ENCODE measurements around the gene NRBF2.

The NRBF2 gene

DNA sequence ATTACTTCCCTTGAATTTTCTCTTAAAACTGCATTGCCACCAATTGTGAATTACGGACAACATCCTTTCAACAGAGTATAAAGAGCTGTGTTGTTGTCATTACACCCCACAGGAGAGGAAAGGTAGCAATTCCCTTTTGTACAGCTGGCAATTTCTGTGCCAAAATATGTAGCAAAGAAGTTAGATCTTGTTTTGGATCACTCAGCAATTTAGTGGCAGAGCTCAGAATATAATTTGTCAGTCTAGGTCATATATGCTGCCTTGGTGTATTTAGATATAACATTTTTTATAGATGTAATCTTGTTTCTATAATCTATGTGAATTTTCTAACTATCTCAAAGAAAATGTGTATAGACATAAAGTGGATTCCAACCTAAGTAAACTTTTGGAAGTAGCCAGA lies 38.8 kb downstream of the NRBF2 start:
- TF ChIP-seq, protein P1, sequence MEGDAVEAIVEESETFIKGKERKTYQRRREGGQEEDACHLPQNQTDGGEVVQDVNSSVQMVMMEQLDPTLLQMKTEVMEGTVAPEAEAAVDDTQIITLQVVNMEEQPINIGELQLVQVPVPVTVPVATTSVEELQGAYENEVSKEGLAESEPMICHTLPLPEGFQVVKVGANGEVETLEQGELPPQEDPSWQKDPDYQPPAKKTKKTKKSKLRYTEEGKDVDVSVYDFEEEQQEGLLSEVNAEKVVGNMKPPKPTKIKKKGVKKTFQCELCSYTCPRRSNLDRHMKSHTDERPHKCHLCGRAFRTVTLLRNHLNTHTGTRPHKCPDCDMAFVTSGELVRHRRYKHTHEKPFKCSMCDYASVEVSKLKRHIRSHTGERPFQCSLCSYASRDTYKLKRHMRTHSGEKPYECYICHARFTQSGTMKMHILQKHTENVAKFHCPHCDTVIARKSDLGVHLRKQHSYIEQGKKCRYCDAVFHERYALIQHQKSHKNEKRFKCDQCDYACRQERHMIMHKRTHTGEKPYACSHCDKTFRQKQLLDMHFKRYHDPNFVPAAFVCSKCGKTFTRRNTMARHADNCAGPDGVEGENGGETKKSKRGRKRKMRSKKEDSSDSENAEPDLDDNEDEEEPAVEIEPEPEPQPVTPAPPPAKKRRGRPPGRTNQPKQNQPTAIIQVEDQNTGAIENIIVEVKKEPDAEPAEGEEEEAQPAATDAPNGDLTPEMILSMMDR (IDR thresholded peaks at IDR 0.05; ENCODE audit: low read depth, low read length) = no peak
- TF ChIP-seq EZH2phosphoT487 (IDR thresholded peaks at IDR 0.05; ENCODE audit: low read depth) = no peak
- Histone ChIP-seq H3K4me1 (ENCODE audit: low read length) (peaks cover 54% of the 10 kb centered on the region), H3K9ac (ENCODE audit: low read length) (no peak overlapping the region), H3K4me3 (ENCODE audit: low read length) (no peak overlapping the region), H3K9me3 (ENCODE audit: insufficient read depth, low read length) (no peaks in the 10 kb centered on the region), H3K27ac (ENCODE audit: low read length) (peak overlapping the region; percentile 94), H3K4me2 (ENCODE audit: low read length) (peak overlapping the region; percentile 82), H2AFZ (ENCODE audit: low read depth, low read length) (no peak overlapping the region), H3K36me3 (replicated peaks; ENCODE audit: low read depth, low read length) (peaks cover 47% of the 10 kb centered on the region), H4K20me1 (ENCODE audit: insufficient read depth, low read length) (0 out of 2 replicates have a peak, but pooled peaks cover 4% of the 10 kb centered on the region), H3K27me3 (ENCODE audit: low read depth, low read length) (no peaks in the 10 kb centered on the region), H3K79me2 (ENCODE audit: low read length) (peaks cover 23% of the 10 kb centered on the region)

DNA sequence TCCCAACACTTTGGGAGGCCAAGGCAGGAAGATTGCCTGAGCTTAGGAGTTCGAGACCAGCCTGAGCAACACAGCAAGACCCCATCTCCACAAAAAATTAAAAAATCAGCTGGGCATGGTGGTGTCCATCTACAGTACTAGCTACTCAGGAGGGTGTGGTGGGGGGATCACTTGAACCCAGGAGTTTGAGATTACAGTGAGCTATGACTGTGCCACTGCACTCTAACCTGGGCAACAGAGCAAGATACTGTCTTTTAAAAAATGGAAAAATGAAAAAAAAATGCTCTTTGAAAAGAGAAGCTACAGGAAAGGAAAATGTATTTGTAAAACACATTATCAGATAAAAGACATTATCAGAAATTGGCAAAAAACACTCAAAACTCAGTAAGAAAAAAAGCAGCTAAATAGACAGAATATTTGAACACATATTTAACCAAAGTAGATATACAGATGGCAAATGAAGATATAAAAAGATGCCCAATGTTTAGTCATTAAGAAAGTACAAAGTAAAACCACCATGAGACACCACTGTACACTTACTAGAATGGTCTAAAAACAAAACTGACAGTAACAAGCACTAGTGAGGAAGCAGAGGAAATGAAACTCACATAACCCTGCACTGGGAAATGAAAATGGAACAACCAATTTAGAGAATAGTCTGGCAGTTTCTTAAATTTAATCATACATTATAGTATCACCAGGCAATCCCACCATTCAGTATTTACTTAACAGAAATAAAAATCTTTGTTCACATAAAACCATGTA lies 40.5 kb downstream of the NRBF2 start:
- 0 out of 2 replicates have a peak, but pooled peaks cover 4% of the 10 kb centered on the region for H4K20me1 ChIP-seq (ENCODE audit: insufficient read depth, low read length)
- H3K4me2 ChIP-seq (ENCODE audit: low read length) = peak overlapping the region; percentile 82
- H2AFZ ChIP-seq (ENCODE audit: low read depth, low read length) = no peak overlapping the region
- no peaks in the 10 kb centered on the region for H3K9me3 ChIP-seq (ENCODE audit: insufficient read depth, low read length)
- TF ChIP-seq EZH2phosphoT487 (IDR thresholded peaks at IDR 0.05; ENCODE audit: low read depth) = no peak
- TF ChIP-seq, protein P1 (IDR thresholded peaks at IDR 0.05; ENCODE audit: low read depth, low read length) = no peak
- H3K9ac ChIP-seq (ENCODE audit: low read length) = peak overlapping the region; percentile 54; the same call in 1 of the 2 replicates
- H3K36me3 ChIP-seq (replicated peaks; ENCODE audit: low read depth, low read length) = peaks cover 53% of the 10 kb centered on the region
- peak overlapping the region; percentile 25; the same call in 1 of the 2 replicates for H3K4me3 ChIP-seq (ENCODE audit: low read length)
- peaks cover 23% of the 10 kb centered on the region for H3K79me2 ChIP-seq (ENCODE audit: low read length)
- H3K4me1 ChIP-seq (ENCODE audit: low read length) = peaks cover 63% of the 10 kb centered on the region
- no peaks in the 10 kb centered on the region for H3K27me3 ChIP-seq (ENCODE audit: low read depth, low read length)
- H3K27ac ChIP-seq (ENCODE audit: low read length) = peak overlapping the region; percentile 94

DNA sequence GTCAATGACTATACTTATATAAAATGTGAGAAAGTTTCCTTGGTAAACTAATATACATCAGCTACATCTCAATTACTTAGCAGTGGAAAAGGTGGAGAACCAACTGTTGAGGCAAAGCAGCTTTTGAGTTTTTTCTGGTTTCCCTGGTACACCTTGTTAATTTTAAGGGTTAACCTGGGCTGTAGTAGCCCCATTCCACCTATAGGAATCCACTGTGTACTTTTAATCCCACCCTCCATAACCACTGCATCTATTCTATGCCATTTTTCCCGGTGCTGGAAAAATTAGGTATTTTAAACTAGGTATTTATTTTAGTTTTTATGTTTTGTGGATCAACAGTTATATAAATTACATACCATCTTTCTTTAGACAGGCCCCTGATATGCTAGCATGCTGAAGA lies 42.4 kb downstream of the NRBF2 start:
- Histone ChIP-seq H3K36me3 (replicated peaks; ENCODE audit: low read depth, low read length) (peaks cover 35% of the 10 kb centered on the region), H3K4me2 (ENCODE audit: low read length) (no peak overlapping the region), H3K27me3 (ENCODE audit: low read depth, low read length) (no peaks in the 10 kb centered on the region), H2AFZ (ENCODE audit: low read depth, low read length) (no peak overlapping the region), H3K9ac (ENCODE audit: low read length) (no peak overlapping the region), H4K20me1 (ENCODE audit: insufficient read depth, low read length) (0 out of 2 replicates have a peak, but pooled peaks cover 4% of the 10 kb centered on the region), H3K27ac (ENCODE audit: low read length) (no peak overlapping the region), H3K4me1 (ENCODE audit: low read length) (peaks cover 54% of the 10 kb centered on the region), H3K4me3 (ENCODE audit: low read length) (no peak overlapping the region), H3K9me3 (ENCODE audit: insufficient read depth, low read length) (no peaks in the 10 kb centered on the region), H3K79me2 (ENCODE audit: low read length) (peaks cover 20% of the 10 kb centered on the region)
- TF ChIP-seq, protein P1 (IDR thresholded peaks at IDR 0.05; ENCODE audit: low read depth, low read length) = no peak
- no peak for TF ChIP-seq EZH2phosphoT487 (IDR thresholded peaks at IDR 0.05; ENCODE audit: low read depth)

DNA sequence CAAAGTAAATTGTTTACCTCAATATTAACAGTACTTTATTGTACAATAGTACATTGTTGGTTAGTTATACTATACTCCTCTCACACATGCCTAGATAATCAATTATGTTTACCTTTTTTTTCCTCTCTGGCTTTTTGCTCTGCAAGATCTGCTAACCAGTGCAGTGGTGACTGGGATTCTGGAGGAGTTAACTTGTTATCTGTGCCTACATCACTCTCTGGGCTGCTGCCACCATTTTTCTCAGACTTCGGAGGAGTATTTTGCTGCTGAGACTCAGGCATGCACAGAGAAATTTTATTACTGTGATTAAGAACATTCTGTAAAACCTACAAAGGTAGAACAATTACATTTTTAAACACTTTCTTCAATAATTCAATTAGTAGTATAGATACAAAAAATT lies 59.7 kb downstream of the NRBF2 start:
- H3K4me1 ChIP-seq (ENCODE audit: low read length) = no peaks in the 10 kb centered on the region
- H3K9ac ChIP-seq (ENCODE audit: low read length) = no peak overlapping the region
- peaks cover 26% of the 10 kb centered on the region for H3K36me3 ChIP-seq (replicated peaks; ENCODE audit: low read depth, low read length)
- no peaks in the 10 kb centered on the region for H3K27me3 ChIP-seq (ENCODE audit: low read depth, low read length)
- H3K27ac ChIP-seq (ENCODE audit: low read length) = no peak overlapping the region
- no peak overlapping the region for H3K4me2 ChIP-seq (ENCODE audit: low read length)
- TF ChIP-seq, protein P1 (IDR thresholded peaks at IDR 0.05; ENCODE audit: low read depth, low read length) = no peak
- TF ChIP-seq EZH2phosphoT487 (IDR thresholded peaks at IDR 0.05; ENCODE audit: low read depth) = no peak
- no peaks in the 10 kb centered on the region for H4K20me1 ChIP-seq (ENCODE audit: insufficient read depth, low read length)
- H3K4me3 ChIP-seq (ENCODE audit: low read length) = no peak overlapping the region
- no peaks in the 10 kb centered on the region for H3K9me3 ChIP-seq (ENCODE audit: insufficient read depth, low read length)
- no peaks in the 10 kb centered on the region for H3K79me2 ChIP-seq (ENCODE audit: low read length)
- H2AFZ ChIP-seq (ENCODE audit: low read depth, low read length) = no peak overlapping the region
